ENCODE data around the gene ATP1B2.

ATP1B2 gene

DNA sequence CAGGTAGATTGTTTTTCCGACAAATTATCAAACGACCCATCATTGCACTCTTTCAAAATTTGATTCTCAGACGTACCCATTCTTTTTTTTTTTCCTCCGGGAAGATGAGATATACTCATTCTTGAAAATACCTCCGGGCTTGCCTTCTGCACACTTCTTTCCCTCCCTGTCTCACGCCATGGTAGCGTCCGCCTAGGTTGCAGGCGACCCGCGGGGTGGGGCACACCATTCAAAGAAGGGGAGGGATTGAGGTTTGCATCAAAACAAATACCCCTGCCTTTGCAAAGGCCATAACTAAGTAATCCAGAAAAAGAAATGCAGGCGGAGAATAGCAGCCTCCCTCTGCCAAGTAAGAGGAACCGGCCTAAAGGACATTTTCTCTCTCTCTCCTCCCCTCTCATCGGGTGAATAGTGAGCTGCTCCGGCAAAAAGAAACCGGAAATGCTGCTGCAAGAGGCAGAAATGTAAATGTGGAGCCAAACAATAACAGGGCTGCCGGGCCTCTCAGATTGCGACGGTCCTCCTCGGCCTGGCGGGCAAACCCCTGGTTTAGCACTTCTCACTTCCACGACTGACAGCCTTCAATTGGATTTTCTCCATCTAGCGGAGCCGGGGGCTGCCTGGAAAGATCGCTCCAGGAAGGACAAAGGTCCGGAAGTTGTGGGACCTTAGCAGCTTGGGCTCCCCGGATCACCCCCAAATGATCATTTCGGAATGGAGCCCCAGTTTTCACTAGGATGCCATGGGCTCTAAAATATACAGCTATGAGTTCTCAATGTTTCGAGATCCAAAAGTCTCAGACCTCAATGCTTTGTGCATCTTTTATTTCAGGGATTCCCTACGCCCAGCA is 35.7 kb downstream of the ATP1B2 start:
- DNase-seq = peak; percentile 72

DNA sequence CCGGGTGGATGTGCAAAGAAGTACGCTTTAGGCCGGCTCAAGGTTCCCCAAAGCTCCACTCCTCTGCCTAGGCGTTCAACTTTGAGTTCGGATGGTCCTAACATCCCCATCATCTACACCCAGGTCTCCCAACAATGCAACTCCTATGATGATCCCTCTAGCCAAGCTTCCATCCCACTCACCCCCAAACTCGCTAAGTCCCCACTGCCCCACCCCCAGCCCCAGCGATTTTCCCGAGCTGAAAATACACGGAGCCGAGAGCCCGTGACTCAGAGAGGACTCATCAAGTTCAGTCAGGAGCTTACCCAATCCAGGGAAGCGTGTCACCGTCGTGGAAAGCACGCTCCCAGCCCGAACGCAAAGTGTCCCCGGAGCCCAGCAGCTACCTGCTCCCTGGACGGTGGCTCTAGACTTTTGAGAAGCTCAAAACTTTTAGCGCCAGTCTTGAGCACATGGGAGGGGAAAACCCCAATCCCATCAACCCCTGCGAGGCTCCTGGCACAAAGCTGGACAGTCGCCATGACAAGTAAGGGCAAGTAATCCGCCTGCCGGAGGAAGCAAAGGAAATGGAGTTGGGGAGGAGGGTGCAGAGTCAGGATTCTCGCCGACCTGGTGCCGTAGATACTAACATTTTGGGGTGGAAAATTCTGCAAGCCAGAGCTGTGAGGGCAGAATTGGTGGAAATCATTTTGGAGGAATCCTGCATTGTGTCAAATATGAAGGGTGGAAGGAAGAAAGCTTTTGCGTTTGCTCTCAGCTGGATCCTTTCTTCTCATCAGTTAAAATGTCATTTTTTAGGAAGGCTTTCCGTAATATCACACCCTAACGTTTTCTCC is 36.6 kb downstream of the ATP1B2 start, which contains the start of gene TP53:
TSS of gene TP53 (minus strand) at position 419 of the 836 bp plus-strand sequence. CDS start 10,896 bp downstream, outside the sequence.
- DNase-seq = peak; percentile 64

DNA sequence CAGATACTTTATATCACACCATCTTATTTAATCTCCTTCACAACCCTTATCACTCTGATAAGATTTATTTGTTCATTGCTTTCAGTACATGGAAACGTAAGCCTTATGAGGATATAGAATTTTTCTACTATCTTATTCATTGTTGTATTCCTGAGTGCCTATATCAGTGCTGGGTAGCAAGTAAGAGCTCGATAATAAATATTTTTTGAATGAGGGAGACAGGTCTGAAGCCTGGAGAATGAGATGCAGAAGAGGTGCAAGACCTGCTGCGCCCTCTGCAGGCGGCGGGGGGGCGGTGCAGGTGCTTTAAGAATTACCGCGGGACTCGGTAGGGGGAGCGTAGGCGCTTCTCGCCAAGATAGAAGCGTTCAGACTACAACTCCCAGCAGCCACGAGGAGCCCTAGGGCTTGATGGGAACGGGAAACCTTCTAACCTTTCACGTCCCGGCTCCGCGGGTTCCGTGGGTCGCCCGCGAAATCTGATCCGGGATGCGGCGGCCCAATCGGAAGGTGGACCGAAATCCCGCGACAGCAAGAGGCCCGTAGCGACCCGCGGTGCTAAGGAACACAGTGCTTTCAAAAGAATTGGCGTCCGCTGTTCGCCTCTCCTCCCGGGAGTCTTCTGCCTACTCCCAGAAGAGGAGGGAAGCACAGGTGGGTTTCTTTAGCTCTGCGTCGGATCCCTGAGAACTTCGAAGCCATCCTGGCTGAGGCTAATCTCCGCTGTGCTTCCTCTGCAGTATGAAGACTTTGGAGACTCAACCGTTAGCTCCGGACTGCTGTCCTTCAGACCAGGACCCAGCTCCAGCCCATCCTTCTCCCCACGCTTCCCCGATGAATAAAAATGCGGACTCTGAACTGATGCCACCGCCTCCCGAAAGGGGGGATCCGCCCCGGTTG is 37.4 kb downstream of the ATP1B2 start, which contains the start of gene WRAP53:
TSS of gene WRAP53 (plus strand) at position 570 of the 900 bp plus-strand sequence. CDS start at position 742, 172 bp downstream.
- DNase-seq = peak; percentile 74

DNA sequence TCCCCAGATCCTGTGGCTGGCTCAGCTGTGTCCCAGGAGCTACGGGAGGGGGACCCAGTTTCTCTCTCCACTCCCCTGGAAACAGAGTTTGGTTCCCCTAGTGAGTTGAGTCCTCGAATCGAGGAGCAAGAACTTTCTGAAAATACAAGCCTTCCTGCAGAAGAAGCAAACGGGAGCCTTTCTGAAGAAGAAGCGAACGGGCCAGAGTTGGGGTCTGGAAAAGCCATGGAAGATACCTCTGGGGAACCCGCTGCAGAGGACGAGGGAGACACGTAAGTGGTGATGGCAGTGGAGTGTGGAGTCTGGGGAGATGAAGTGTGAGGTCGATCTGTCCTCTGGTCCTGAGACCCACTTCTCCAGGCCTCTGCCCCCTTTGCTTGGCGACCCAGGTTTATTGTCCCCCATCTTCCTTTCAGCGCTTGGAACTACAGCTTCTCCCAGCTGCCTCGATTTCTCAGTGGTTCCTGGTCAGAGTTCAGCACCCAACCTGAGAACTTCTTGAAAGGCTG is 38.1 kb downstream of the ATP1B2 start:
- DNase-seq = no peak

DNA sequence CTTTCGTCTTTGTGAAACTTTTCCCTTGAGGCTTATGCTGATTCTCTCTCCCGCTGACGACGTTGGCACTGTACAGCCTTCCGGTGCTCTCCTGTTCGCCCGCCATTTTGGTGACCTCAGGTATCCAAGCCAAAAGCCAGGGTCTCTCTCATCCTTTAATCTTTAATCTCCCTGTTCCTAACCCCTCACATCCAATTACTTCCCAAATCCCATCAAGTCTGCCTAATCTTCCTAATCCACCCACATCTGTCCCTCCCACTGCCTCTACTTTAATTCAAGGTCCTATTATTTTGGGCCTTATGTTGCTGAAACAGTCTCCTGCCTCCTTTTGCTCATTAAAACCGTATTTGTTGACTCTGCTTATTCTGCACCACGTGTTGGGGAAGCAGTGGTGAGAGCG is 44.9 kb downstream of the ATP1B2 start:
- DNase-seq = no peak

DNA sequence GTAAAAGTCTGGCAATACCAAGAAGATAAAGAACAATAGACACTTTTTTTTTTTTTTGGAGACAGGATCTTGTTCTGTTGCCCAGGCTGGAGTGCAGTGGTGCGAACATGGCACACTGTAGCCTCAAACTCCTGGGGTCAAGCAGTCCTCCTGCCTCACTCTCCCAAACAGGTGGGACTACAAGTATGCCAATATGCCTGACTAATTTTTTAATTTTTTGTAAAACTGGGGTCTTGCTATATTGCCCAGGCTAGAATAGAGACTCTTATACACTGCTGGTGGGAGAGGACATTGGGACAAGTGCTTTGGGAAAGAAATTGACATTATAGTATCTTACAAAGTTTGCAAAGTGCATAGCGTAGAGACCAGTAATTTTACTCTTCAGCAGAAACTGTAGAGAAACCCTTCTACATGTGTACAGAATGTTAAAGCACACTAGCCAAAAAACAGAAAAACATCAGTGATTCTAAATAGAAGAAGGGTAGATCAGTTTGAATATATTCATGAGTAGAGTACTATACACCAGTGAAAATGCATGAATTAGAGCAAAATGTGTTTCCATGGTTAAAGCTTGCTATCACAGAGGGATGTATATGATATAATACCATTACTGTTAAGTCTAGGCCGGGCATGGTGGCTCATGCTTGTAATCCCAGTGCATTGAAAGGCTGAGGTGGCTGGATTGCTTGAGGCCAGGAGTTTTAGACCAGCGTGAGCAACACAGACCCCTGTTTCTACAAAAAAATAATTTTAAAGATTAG is 47.3 kb downstream of the ATP1B2 start:
- no peak for DNase-seq

DNA sequence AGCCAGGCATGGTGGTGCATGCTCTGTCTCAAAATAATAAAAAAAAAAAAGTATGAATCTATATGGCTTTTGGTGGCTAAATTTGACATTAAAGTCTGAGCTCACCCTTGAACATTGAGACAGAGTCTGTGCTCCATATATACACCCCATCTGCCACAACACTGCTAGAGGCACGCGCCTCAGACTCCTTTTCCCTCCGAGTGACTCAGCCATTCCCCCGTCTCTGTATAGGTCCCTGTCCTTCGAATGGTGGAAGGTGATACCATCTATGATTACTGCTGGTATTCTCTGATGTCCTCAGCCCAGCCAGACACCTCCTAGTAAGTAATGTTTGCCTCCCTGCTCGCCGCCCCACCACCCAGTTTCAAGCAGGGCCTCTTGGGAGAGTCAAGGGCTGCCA is 49.8 kb downstream of the ATP1B2 start:
- no peak for DNase-seq

DNA sequence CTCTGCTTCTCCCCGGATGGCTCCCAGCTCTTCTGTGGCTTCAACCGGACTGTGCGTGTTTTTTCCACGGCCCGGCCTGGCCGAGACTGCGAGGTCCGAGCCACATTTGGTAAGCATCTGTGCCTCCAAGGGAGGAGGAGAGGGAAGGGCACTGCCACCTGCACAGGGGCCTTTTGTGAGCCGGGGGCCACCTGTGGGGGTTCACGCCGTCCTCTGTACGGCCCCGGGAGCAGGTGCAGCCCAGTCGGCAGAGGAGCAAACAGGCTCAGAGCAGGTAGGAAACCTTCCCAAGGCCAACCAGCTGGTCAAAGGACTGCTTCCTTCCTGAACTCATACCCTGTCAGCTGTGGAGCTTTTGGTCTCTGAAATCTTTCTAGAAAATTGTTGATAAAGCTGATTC is 51.0 kb downstream of the ATP1B2 start:
- no peak for DNase-seq

DNA sequence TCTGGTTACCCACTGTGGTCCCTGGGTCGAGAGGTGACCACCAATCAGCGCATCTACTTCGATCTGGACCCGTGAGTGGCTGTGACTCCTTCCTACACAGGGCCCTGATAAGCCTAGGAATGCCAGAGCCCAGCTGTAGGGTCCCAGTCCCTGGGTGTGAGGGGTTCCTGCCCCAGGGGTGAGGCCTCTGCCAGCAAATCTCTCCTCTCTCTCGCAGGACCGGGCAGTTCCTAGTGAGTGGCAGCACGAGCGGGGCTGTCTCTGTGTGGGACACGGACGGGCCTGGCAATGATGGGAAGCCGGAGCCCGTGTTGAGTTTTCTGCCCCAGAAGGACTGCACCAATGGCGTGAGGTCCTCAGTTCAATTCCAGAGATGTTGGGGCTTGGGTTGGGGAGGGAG is 52.0 kb downstream of the ATP1B2 start:
- no peak for DNase-seq

DNA sequence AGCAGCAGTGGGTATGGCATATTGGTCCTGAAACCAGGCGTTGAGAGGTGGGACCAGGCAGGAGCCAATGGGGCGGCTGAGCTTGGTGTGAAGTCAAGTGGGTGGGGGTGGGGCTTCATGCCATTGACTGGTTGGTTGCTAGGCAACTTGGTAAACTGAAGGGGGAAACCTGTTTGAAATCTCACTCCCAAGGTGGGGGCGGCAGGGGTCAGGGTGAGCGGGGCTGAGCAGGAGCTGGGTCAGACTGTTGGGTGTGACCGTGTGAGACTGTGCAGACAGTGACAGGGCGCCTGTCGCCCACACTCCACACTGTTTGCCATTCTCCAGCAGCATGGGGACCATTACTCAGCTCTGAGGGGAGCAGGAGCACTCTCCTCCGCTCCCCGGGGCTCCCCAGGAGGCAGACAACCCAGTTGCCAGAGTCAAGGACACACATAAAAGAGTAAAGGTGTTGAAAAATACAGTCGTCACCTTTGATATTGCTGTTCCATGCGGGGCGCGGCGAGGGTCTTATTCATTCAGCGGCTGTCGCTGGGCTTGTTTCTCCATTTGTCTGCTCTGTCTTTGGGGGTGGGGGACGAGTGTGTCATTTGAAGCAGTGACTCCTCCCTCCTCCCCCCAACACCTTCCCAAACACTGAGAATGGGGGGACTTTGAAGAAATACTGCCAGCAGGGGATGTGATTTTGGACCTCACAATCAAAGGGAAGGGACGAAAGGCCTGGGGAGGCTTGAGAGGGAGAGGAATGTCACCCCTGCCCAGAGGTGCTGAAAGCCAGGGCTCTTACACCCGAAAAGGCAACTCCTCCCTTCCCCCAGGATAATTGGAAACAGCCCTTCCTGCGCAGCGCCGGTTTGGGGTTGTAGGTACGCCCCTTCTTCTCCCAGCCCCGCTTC is 53.1 kb downstream of the ATP1B2 start:
- DNase-seq = no peak

DNA sequence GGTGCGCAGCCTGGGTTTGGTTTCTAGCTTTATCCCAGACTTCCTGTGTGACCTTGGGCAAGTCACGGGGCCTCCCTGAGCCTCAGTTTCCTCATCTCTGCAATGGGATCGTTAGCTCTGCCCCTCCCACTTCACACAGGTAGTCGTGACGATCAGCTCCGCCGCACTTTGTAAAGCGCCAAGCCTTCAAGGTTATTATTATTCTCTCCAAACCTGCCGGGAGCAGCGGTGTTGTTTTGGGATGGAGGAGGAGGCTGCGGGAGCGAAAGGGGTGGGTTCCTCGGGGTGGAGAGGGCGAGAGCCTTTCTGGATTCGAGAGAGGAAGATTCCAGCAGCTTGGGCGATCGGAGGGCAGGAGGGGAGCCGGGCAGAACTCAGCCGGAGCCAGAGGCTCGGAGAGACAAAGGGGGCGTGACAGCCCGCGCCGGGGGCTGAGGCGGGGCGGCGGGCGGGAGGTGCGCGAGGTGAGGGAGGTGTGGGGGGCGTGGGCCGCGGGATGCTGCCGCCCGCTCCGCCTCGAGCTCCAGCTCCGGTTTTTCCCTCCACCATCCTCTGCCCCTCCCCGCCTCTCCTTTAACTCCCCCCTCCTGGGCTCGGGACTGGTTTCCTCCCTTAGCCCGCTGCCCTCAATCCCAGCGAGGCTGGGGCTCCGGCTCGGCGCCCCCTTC is 54.0 kb downstream of the ATP1B2 start, which contains the start of gene EFNB3:
TSS of gene EFNB3 (plus strand) at position 602 of the 668 bp plus-strand sequence. CDS start 397 bp downstream, outside the sequence.
- no peak for DNase-seq

DNA sequence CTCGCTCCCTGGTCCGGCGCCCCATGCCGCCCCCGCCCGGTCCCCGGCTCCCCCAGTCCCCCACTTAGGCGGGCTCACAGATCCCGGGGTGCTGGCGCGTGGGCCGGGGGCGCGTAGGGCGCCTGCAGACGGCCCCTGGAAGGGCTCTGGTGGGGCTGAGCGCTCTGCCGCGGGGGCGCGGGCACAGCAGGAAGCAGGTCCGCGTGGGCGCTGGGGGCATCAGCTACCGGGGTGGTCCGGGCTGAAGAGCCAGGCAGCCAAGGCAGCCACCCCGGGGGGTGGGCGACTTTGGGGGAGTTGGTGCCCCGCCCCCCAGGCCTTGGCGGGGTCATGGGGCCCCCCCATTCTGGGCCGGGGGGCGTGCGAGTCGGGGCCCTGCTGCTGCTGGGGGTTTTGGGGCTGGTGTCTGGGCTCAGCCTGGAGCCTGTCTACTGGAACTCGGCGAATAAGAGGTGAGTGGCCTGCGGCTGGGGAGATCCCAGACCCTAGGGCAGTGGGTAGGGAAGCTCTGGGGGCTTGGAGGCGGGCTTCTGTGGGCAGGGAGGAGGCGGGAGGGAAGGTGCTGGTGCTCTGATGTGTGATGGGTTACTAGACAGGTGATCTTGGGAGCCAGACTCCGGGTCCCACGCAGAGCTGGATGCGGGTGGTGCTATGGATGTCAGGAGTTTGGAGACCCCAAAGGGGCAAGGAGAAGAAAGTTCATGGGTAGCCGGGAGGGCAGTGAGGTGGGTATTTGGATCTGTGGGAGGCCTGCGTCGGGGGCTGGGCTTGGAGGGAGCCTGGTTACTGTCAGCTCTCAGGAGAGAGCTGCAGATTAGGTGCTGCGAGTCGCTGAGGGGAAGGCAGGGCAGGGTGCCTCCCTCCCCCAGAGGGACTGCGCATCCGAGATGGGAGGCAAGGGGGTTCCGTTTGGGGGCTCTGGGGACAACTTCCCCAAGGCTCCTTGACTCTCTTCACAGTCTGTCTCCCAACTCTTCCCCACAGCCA is 54.8 kb downstream of the ATP1B2 start:
- no peak for DNase-seq

DNA sequence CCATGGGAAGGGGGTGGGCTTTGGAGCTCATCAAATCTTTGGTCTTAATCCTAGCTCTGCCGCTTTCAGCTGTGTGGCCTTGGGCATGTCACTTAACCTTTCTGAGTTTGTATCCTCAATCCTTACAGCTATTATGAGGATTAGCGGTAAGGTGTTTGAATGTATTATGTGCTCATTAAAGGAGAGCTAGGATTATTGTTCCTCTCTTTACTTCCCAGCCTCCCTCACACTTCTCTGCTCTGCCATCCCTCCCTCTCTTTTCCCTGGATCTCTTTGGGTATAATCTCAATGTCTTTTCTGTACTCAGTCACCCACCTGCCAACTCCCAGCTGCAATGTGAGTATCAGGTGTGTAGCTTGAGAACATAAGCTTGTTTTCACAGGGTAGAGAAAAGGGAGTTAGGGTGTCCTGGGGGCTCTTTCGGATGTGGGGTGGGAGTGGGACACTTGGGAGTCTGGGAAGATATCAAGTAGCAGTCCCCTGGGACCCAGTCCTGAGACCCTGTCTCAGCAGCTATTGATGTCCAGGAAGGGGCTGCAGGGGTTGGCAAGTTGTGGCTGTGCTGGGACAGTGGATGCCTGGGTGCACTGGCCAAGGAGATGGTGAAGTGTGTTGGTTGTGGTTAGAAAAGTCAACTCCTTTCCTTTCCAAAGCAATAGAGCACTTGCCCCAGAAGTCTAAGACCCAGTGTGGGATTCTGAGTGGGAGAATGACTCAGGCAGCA is 56.1 kb downstream of the ATP1B2 start:
- DNase-seq = no peak

Measured in KG1 (cell line).